COR-L47 (cell line): ENCODE data around the gene SYNJ1.
"Not testable (repeated sequence)": the region's sequence is repeated elsewhere in the genome, so short reads cannot be mapped to it uniquely, and the experiment has no call there.

Experiments
- DNase-seq: peaks from one replicate; lab custom pipeline; 2025; lab: John Stamatoyannopoulos, UW

SYNJ1 gene

GRCh38 chr21:32612999-32613337, 114.8 kb downstream of the SYNJ1 start:
- DNase-seq = no peak

GRCh38 chr21:32612075-32612998, 115.5 kb downstream of the SYNJ1 start, which contains the start of gene CFAP298:
CFAP298 (minus strand) TSS chr21:32612377; CDS start chr21:32612243, 134 bp downstream.
- peak; percentile 84 for DNase-seq

GRCh38 chr21:32611471-32611997, 116.3 kb downstream of the SYNJ1 start:
- no peak for DNase-seq

- DNase-seq = not testable (repeated sequence)
Observed at GRCh38 chr21:32610940-32611339, 116.9 kb downstream of the SYNJ1 start.

GRCh38 chr21:32608851-32609250, 119.0 kb downstream of the SYNJ1 start:
- DNase-seq = no peak

- no peak for DNase-seq
Observed at GRCh38 chr21:32605469-32605868, 122.3 kb downstream of the SYNJ1 start.

GRCh38 chr21:32604464-32604863, 123.3 kb downstream of the SYNJ1 start:
- DNase-seq = peak; percentile 92

GRCh38 chr21:32603131-32603530, 124.7 kb downstream of the SYNJ1 start:
- DNase-seq = peak; percentile 21

GRCh38 chr21:32602099-32602498, 125.7 kb downstream of the SYNJ1 start:
- no peak for DNase-seq

GRCh38 chr21:32599526-32599925, 128.3 kb downstream of the SYNJ1 start:
- DNase-seq = peak; percentile 34

GRCh38 chr21:32599091-32599490, 128.7 kb downstream of the SYNJ1 start:
- DNase-seq = no peak

- no peak for DNase-seq
Observed at GRCh38 chr21:32597205-32597604, 130.6 kb downstream of the SYNJ1 start.

- DNase-seq = no peak
Observed at GRCh38 chr21:32595431-32595830, 132.4 kb downstream of the SYNJ1 start.

GRCh38 chr21:32593690-32594089, 134.1 kb downstream of the SYNJ1 start:
- DNase-seq = no peak

GRCh38 chr21:32592929-32593502, 134.8 kb downstream of the SYNJ1 start:
- no peak for DNase-seq

- DNase-seq = no peak
Observed at GRCh38 chr21:32590130-32590529, 137.7 kb downstream of the SYNJ1 start.

GRCh38 chr21:32587651-32588050, 140.2 kb downstream of the SYNJ1 start:
- no peak for DNase-seq

- no peak for DNase-seq
Observed at GRCh38 chr21:32587120-32587519, 140.7 kb downstream of the SYNJ1 start.

- DNase-seq = no peak
Observed at GRCh38 chr21:32585970-32586369, 141.8 kb downstream of the SYNJ1 start.

GRCh38 chr21:32585042-32585710, 142.6 kb downstream of the SYNJ1 start, which contains the start of gene TCP10L:
TCP10L (minus strand) TSS chr21:32585523; CDS start chr21:32584304, 1,219 bp downstream.
- DNase-seq = no peak

- no peak for DNase-seq
Observed at GRCh38 chr21:32584472-32584871, 143.3 kb downstream of the SYNJ1 start.

- no peak for DNase-seq
Observed at GRCh38 chr21:32581732-32582131, 146.1 kb downstream of the SYNJ1 start.
